CD14-positive monocyte (primary cell): ENCODE measurements around the gene FGFBP1. TPM values are rescaled to one million over a fixed set of nuclear protein-coding genes. Genes with fewer than 3 reads are reported as not detected.

Experiments
- DNase-seq, 3 donors: peaks; one replicate each; pipeline ENCODE4 v3.0.0-alpha.2; 2011 to 2022
- H2AFZ ChIP-seq: 2 replicates; pipeline ENCODE4 v1.6.0; 2012; ENCODE audit warnings: mild to moderate bottlenecking, low read depth, low read length, inconsistent platforms; ENCODE audit not compliant: insufficient read depth, poor library complexity, severe bottlenecking
- H3K27ac ChIP-seq, 2 donors: 1 replicate in 1 of 2; 2 replicates in 1 of 2; pipeline ENCODE4 v1.5.1; 2012 to 2013; ENCODE audit warnings: low read length in 2 of 2, control low read depth in 1 of 2, inconsistent platforms in 1 of 2, low read depth in 1 of 2, mild to moderate bottlenecking in 1 of 2
- H3K27me3 ChIP-seq, 2 donors: one replicate each; pipeline versions ENCODE4 v1.6.0 to v1.6.1; 2011 to 2013; ENCODE audit warnings: low read length in 2 of 2; ENCODE audit not compliant: control insufficient read depth in 2 of 2, insufficient read depth in 2 of 2
- H3K36me3 ChIP-seq, 2 donors: replicated peaks in 1 of 2; 1 replicate in 1 of 2; 2 replicates in 1 of 2; pipeline versions ENCODE4 v1.5.1 to v1.6.1; 2012 to 2013; ENCODE audit warnings: low read length in 2 of 2, control low read depth in 1 of 2, inconsistent platforms in 1 of 2, mild to moderate bottlenecking in 1 of 2; ENCODE audit not compliant: insufficient read depth in 2 of 2, control insufficient read depth in 1 of 2
- H3K4me1 ChIP-seq, 2 donors: 1 replicate in 1 of 2; 2 replicates in 1 of 2; pipeline versions ENCODE4 v1.5.1 to v1.6.1; 2012 to 2013; ENCODE audit warnings: low read length in 2 of 2, control low read depth in 1 of 2, inconsistent platforms in 1 of 2, mild to moderate bottlenecking in 1 of 2, moderate library complexity in 1 of 2; ENCODE audit not compliant: insufficient read depth in 2 of 2, control insufficient read depth in 1 of 2
- H3K4me2 ChIP-seq: replicated peaks from 2 replicates; pipeline ENCODE3; 2012; ENCODE audit warnings: low read length, moderate library complexity, mild to moderate bottlenecking; ENCODE audit not compliant: poor library complexity, severe bottlenecking; ENCODE audit errors: extremely low read depth
- H3K4me3 ChIP-seq, 3 experiments: fragments of 200-600 bp in 1 of 3; sonication (generic) in 1 of 3; replicated peaks in 1 of 3; 1 replicate in 2 of 3; 2 replicates in 1 of 3; pipeline ENCODE4 v1.5.1; 2011 to 2013; ENCODE audit warnings: low read length in 3 of 3, mild to moderate bottlenecking in 3 of 3, control low read depth in 2 of 3, low read depth in 2 of 3, inconsistent platforms in 1 of 3, moderate library complexity in 1 of 3
- H3K79me2 ChIP-seq: 2 replicates; pipeline ENCODE4 v1.6.0; 2012; ENCODE audit warnings: mild to moderate bottlenecking, control low read depth, inconsistent platforms, low read length, moderate library complexity; ENCODE audit not compliant: insufficient read depth
- H3K9ac ChIP-seq: 2 replicates; pipeline ENCODE4 v1.6.0; 2017; ENCODE audit warnings: low read length, mild to moderate bottlenecking; ENCODE audit not compliant: insufficient read depth, poor library complexity, severe bottlenecking
- H3K9me3 ChIP-seq, 2 donors: replicated peaks in 1 of 2; 1 replicate in 1 of 2; 2 replicates in 1 of 2; pipeline versions ENCODE4 v1.5.1 to v1.6.1; 2012 to 2013; ENCODE audit warnings: low read length in 2 of 2, control low read depth in 1 of 2; ENCODE audit not compliant: control insufficient read depth in 1 of 2, insufficient read depth in 1 of 2
- H4K20me1 ChIP-seq: 2 replicates; pipeline ENCODE4 v1.6.0; 2012; ENCODE audit warnings: mild to moderate bottlenecking, low read length, control low read depth, moderate library complexity; ENCODE audit not compliant: insufficient read depth
- H3K27ac Mint-ChIP-seq, 7 donors: one replicate each; pipeline ENCODE4 v1.8.0; 2020; ENCODE audit warnings: mild to moderate bottlenecking in 7 of 7, mixed read lengths in 7 of 7, moderate library complexity in 6 of 7, inconsistent platforms in 2 of 7
- H3K27me3 Mint-ChIP-seq, 3 donors: one replicate each; pipeline ENCODE4 v1.8.0; 2021 to 2022; ENCODE audit warnings: low read depth in 3 of 3, mild to moderate bottlenecking in 3 of 3, mixed read lengths in 3 of 3, moderate library complexity in 3 of 3, inconsistent platforms in 1 of 3
- H3K36me3 Mint-ChIP-seq, 2 donors: one replicate each; pipeline ENCODE4 v1.8.0; 2020; ENCODE audit warnings: mixed read lengths in 2 of 2, inconsistent platforms in 1 of 2, mild to moderate bottlenecking in 1 of 2
- H3K4me1 Mint-ChIP-seq: one replicate; pipeline ENCODE4 v1.8.0; 2020; ENCODE audit warnings: mild to moderate bottlenecking, mixed read lengths
- H3K4me3 Mint-ChIP-seq, 2 donors: one replicate each; pipeline ENCODE4 v1.8.0; 2020; ENCODE audit warnings: mild to moderate bottlenecking in 2 of 2, mixed read lengths in 2 of 2, moderate library complexity in 1 of 2
- H3K9me3 Mint-ChIP-seq, 7 donors: one replicate each; pipeline ENCODE4 v1.8.0; 2020 to 2022; ENCODE audit warnings: mixed read lengths in 7 of 7, mild to moderate bottlenecking in 6 of 7, moderate library complexity in 6 of 7, inconsistent platforms in 2 of 7
- CTCF ChIP-seq: fragments of 200-600 bp; IDR thresholded peaks from one replicate; pipeline ENCODE4 v1.8.0; 2022; ENCODE audit warnings: antibody characterized with exemption, mild to moderate bottlenecking
- WGBS: methylation state at CpG from one replicate; pipeline ENCODE4 v1.1.5; 2013; ENCODE audit warnings: missing lambda C conversion rate; ENCODE audit not compliant: insufficient coverage; 5-methylcytosine and 5-hydroxymethylcytosine counted together
- intact Hi-C, 2 donors: fragments of 100-400 bp; cut with micrococcal nuclease; formaldehyde crosslinking; loops; one replicate each; pipeline versions ENCODE4 v1.15.0 to v1.15.1; 2023
- polyA plus RNA-seq, 3 donors: library from polyadenylated mRNA; depleted of rRNA in 1 of 3; unstranded in 2 of 3; stranded (reverse) in 1 of 3; fragments of 300-500 nt in 2 of 3; fragments of >200 nt in 1 of 3; fragmentation: Illumina TruSeq in 2 of 3; gene quantifications; 1 replicate in 2 of 3; 2 replicates in 1 of 3; pipeline ENCODE4 v1.2.3, GENCODE V29; 2012 to 2021

FGFBP1 gene
- polyA plus RNA-seq, 3 donors: not detected

- Mint-ChIP-seq H3K4me3 (no peak overlapping the region), H3K36me3 (no peaks in the 10 kb centered on the region), H3K27me3 (peaks cover 0 to 3% (median 1%) of the 10 kb centered on the region in 3 donors), H3K27ac (no peak overlapping the region), H3K4me1 (no peaks in the 10 kb centered on the region), H3K9me3 (peaks cover 0 to 3% (median 0%) of the 10 kb centered on the region in 7 donors)
- H3K4me1 ChIP-seq: no peaks in the 10 kb centered on the region
- TF ChIP-seq CTCF: no peak
- no peak overlapping the region for H3K4me2 ChIP-seq
- no peaks in the 10 kb centered on the region for H3K9me3 ChIP-seq
- H3K27me3 ChIP-seq: no peaks in the 10 kb centered on the region
- H3K9ac ChIP-seq: no peak overlapping the region
- H3K4me3 ChIP-seq: no peak overlapping the region
- no peak for DNase-seq
- intact Hi-C loops: no loop called here
- WGBS: 94% methylated on average over 9 of the region's 10 CpGs
- no peak overlapping the region for H3K27ac ChIP-seq
- no peaks in the 10 kb centered on the region for H3K36me3 ChIP-seq
- no peaks in the 10 kb centered on the region for H3K79me2 ChIP-seq
- no peak overlapping the region for H2AFZ ChIP-seq
- no peaks in the 10 kb centered on the region for H4K20me1 ChIP-seq
These were observed 2.8 kb downstream of the FGFBP1 start for GRCh38 chr4:15935504-15936402.

- no peak overlapping the region for H3K27ac ChIP-seq
- no peaks in the 10 kb centered on the region for H3K9me3 ChIP-seq
- no peaks in the 10 kb centered on the region for H3K4me1 ChIP-seq
- Mint-ChIP-seq H3K9me3 (peaks cover 0 to 3% (median 0%) of the 10 kb centered on the region in 7 donors), H3K27me3 (peaks cover 0 to 4% (median 1%) of the 10 kb centered on the region in 3 donors), H3K4me1 (no peaks in the 10 kb centered on the region), H3K27ac (no peak overlapping the region), H3K36me3 (no peaks in the 10 kb centered on the region), H3K4me3 (no peak overlapping the region)
- H3K4me3 ChIP-seq: no peak overlapping the region
- H3K79me2 ChIP-seq: no peaks in the 10 kb centered on the region
- no peaks in the 10 kb centered on the region for H3K36me3 ChIP-seq
- H2AFZ ChIP-seq: no peak overlapping the region
- WGBS: no CpG with 5 or more reads among the region's 3 CpGs
- no peaks in the 10 kb centered on the region for H3K27me3 ChIP-seq
- H4K20me1 ChIP-seq: no peaks in the 10 kb centered on the region
- TF ChIP-seq CTCF: no peak
- intact Hi-C loops: no loop called here
- H3K4me2 ChIP-seq: no peak overlapping the region
- no peak overlapping the region for H3K9ac ChIP-seq
- no peak for DNase-seq
These were observed 4.3 kb downstream of the FGFBP1 start for GRCh38 chr4:15934259-15934658.
